Naive thymus-derived CD8-positive, alpha-beta T cell (primary cell): ENCODE results near the gene PRKCE. TPM values are rescaled to one million over a fixed set of nuclear protein-coding genes. Genes with fewer than 3 reads are reported as not detected.

Experiments used
- ATAC-seq, 2 donors: fragments of 150-1000 bp; cut with Tn5 transposase in 1 of 2; sonication (Bioruptor Pico), chemical (Tn5 transposase) in 1 of 2; 1 replicate in 1 of 2; 2 replicates in 1 of 2; pipeline ENCODE4 v1.10.0; 2021; ENCODE audit warnings: mild to moderate bottlenecking in 2 of 2, moderate library complexity in 2 of 2
- POLR2A ChIA-PET: fragments of 350-600 bp; sonication (Branson Sonifier 250); formaldehyde crosslinking; loops from one replicate; lab custom pipeline; 2021; ENCODE audit warnings: antibody characterized with exemption; lab: Charles Lee
- DNase-seq, 10 donors: peaks; one replicate each; pipeline versions ENCODE4 v3.0.0 to v3.0.0-alpha.2; 2020 to 2022
- H3K27ac Mint-ChIP-seq, 10 donors: one replicate each; pipeline ENCODE4 v1.8.0; 2020 to 2022; ENCODE audit warnings: mild to moderate bottlenecking in 10 of 10, mixed read lengths in 10 of 10, moderate library complexity in 4 of 10, inconsistent platforms in 1 of 10
- H3K27me3 Mint-ChIP-seq, 5 donors: one replicate each; pipeline ENCODE4 v1.8.0; 2021 to 2022; ENCODE audit warnings: mixed read lengths in 5 of 5
- H3K36me3 Mint-ChIP-seq, 3 donors: one replicate each; pipeline ENCODE4 v1.8.0; 2020 to 2022; ENCODE audit warnings: mixed read lengths in 3 of 3, mild to moderate bottlenecking in 2 of 3, inconsistent platforms in 1 of 3
- H3K4me1 Mint-ChIP-seq, 4 donors: one replicate each; pipeline ENCODE4 v1.8.0; 2021 to 2022; ENCODE audit warnings: mixed read lengths in 4 of 4
- H3K4me3 Mint-ChIP-seq, 10 donors: one replicate each; pipeline ENCODE4 v1.8.0; 2020 to 2022; ENCODE audit warnings: mild to moderate bottlenecking in 10 of 10, mixed read lengths in 10 of 10, moderate library complexity in 6 of 10, inconsistent platforms in 1 of 10
- H3K9me3 Mint-ChIP-seq, 9 donors: one replicate each; pipeline ENCODE4 v1.8.0; 2020 to 2022; ENCODE audit warnings: mixed read lengths in 9 of 9, mild to moderate bottlenecking in 3 of 9, inconsistent platforms in 1 of 9, moderate library complexity in 1 of 9
- polyA plus RNA-seq, 3 donors: library from polyadenylated mRNA; unstranded; fragments of 300-500 nt; fragmentation: Illumina TruSeq; gene quantifications; one replicate each; pipeline ENCODE4 v1.2.3, GENCODE V29; 2021
- total RNA-seq, 8 experiments: library from RNA in 2 of 8; stranded (reverse) in 2 of 8; gene quantifications; one replicate each; pipeline ENCODE4 v1.2.3 and lab custom pipeline; 2021 to 2026

PRKCE gene
- total and polyA plus RNA-seq, 5 experiments from 2014 or later = 1.6 to 20.2 (median 2.7) TPM

- Mint-ChIP-seq H3K27me3 (no peaks in the 10 kb centered on the region), H3K4me1 (peaks cover 24 to 53% (median 35%) of the 10 kb centered on the region in 4 donors), H3K4me3 (no peak overlapping the region), H3K27ac (peak overlapping the region in 1 of 10 donors; percentile 61), H3K9me3 (no peaks in the 10 kb centered on the region), H3K36me3 (no peaks in the 10 kb centered on the region)
- POLR2A ChIA-PET = no interaction called here
- ATAC-seq = no peak
- no peak for DNase-seq
These were observed 172.3 kb downstream of the PRKCE start for GRCh38 chr2:45823723-45824206.

DNA sequence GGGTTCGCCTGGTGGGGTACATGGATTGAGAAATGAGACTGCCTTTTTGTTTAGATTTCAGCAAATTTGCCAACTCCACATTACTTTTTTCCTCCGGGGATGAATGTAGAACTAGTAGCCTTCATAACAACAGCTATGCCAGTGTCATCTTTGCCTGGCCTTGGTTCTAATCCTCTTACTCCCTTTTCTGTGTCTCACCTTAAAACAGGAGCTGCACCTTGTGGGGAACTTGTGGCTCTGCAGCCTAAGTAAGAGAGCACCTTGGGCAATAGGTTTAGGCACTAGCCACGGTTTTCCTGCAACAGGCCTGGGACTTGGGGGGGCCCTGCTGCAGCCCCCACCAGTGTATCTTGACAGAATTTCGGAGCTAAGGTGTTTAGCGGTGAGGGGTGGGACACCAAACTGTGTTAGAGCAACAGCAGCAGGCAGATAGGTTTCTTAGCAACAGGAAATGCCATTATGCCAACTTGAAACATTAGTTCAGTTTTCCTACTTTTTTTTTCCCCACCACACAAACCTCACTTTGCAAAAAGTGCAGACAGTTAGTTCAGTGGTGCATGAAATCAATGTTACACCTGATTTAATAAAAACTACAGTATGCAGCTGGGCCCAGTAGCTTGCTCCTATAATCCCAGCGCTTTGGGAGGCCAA is 173.7 kb downstream of the PRKCE start:
- POLR2A ChIA-PET = no interaction called here
- ATAC-seq (peak; percentile 35 to 68), DNase-seq (peak in 3 of 10 donors; percentile 12 to 62 (median 57))
- Mint-ChIP-seq H3K4me3 (peak overlapping the region in 2 of 10 donors; percentile 62 to 70), H3K4me1 (peaks cover 24 to 46% (median 33%) of the 10 kb centered on the region in 4 donors), H3K27me3 (no peaks in the 10 kb centered on the region), H3K36me3 (peaks cover 0 to 4% (median 2%) of the 10 kb centered on the region in 3 donors), H3K9me3 (peaks cover 1 to 11% (median 6%) of the 10 kb centered on the region in 9 donors), H3K27ac (peak overlapping the region in 8 of 10 donors; percentile 13 to 92 (median 43))

DNA sequence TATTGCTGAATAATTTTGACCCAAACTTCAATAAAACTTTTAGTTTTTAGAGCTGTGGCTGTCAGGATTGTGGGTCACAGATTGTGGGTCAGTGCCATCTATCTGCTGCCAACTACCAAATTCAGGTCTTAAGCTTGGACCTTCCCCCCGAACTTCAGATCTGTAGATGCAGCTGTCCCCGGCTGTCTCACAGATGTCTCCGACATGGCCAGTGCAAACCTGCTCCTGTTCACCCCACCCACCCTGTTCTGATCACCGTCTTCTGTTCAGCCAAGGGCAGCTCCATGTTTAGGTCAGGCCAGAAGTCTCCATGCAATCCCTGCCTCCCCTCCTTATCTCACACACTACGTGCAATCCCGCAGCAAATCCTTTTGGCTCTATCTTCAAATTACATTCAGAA is 175.0 kb downstream of the PRKCE start:
- Mint-ChIP-seq H3K27ac (peak overlapping the region in 3 of 10 donors; percentile 39 to 74 (median 42)), H3K36me3 (peaks cover 0 to 16% (median 16%) of the 10 kb centered on the region in 3 donors), H3K4me3 (no peak overlapping the region), H3K9me3 (peaks cover 7 to 23% (median 19%) of the 10 kb centered on the region in 9 donors), H3K27me3 (no peaks in the 10 kb centered on the region), H3K4me1 (peaks cover 22 to 38% (median 29%) of the 10 kb centered on the region in 4 donors)
- ATAC-seq = no peak
- POLR2A ChIA-PET = no interaction called here
- no peak for DNase-seq

DNA sequence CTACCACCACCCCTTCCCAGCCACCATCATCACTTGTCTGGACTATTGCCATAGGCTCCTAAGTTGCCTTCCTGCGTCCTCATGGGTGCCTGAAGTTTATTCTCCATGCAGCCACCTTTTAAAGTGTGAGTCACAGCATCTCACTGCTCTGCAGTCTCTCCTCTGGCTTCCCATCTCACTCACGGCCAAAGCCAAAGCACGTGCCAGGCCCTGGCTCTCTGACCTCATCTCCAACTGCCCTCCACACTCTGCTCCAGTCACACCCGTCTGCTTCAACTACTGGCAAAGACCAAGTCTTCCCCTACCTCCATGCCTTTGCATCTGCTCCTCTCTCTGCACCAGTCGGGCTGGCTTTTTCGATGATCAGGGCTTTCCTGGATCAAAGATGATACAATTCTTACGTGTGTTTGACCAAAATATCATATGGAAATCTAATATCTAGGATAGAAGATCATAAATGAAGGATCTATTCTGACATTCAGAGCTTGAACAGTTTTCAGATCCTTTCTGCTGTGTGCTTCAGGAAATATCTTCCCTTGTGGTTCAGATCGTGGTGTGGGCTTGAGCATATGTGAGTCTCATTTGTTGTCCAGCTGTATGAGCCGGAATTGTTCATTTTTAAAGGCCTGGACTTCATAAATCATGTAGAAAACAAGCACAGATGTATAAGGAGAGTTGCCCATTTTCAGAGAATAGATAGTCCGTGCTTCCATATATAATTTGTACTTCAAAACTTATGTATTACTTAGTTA is 175.6 kb downstream of the PRKCE start:
- POLR2A ChIA-PET = no interaction called here
- H3K4me3 Mint-ChIP-seq = no peak overlapping the region
- DNase-seq (no peak), ATAC-seq (no peak)
- peaks cover 7 to 23% (median 20%) of the 10 kb centered on the region in 9 donors for H3K9me3 Mint-ChIP-seq
- H3K27me3 Mint-ChIP-seq = no peaks in the 10 kb centered on the region
- peak overlapping the region in 2 of 10 donors; percentile 39 to 42 for H3K27ac Mint-ChIP-seq
- H3K36me3 Mint-ChIP-seq = peaks cover 0 to 16% (median 16%) of the 10 kb centered on the region in 3 donors
- peaks cover 19 to 33% (median 27%) of the 10 kb centered on the region in 4 donors for H3K4me1 Mint-ChIP-seq

- H3K4me1 Mint-ChIP-seq = peaks cover 9 to 36% (median 11%) of the 10 kb centered on the region in 4 donors
- no peak for DNase-seq
- no peaks in the 10 kb centered on the region for H3K27me3 Mint-ChIP-seq
These were observed 178.8 kb downstream of the PRKCE start for GRCh38 chr2:45830322-45830721.

DNA sequence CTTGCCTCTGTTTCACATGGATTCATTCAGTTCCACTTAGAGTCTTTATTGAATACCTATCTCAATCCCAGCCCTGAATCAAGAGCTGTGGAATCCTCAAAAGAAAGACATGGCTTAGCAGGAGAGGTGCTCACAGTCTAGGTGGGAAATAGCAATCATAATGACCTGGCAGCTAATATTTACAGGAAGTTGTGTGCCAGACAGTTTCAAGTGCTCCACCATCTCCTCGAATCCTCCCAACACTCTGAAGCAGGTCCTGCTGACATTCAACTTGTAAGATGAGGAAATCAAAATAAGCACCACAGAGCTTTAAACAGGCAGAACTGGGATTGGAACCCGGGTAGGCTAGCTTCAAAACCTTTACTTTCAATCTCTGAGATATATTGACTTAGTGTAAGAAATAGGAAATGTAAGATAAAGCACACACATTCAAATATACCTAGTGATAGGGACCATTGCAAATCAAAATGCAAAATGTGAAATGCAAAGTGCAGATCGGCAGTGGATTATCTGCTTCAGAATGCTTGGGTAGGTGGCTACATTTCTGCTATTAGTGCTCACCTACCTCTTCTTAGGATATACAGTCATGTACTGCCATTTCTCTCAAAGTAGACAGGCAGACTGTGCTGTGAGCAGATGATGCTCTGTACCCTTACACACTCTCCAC is 182.0 kb downstream of the PRKCE start:
- peaks cover 0 to 16% (median 16%) of the 10 kb centered on the region in 3 donors for H3K36me3 Mint-ChIP-seq
- POLR2A ChIA-PET = no interaction called here
- H3K4me3 Mint-ChIP-seq = no peak overlapping the region

More at GRCh38 chr2:45830322-45830721, 178.8 kb downstream of the PRKCE start:
- Mint-ChIP-seq H3K27ac (peak overlapping the region in 1 of 10 donors; percentile 20), H3K4me3 (no peak overlapping the region), H3K36me3 (peaks cover 0 to 16% (median 16%) of the 10 kb centered on the region in 3 donors), H3K9me3 (peaks cover 7 to 23% (median 20%) of the 10 kb centered on the region in 9 donors)
- POLR2A ChIA-PET = no interaction called here
- no peak for ATAC-seq

GRCh38 chr2:45833968-45834344 is 182.5 kb downstream of the PRKCE start:
- POLR2A ChIA-PET = no interaction called here
- ATAC-seq (no peak), DNase-seq (no peak)
- Mint-ChIP-seq H3K9me3 (peaks cover 7 to 23% (median 20%) of the 10 kb centered on the region in 9 donors), H3K36me3 (peaks cover 0 to 16% (median 16%) of the 10 kb centered on the region in 3 donors), H3K4me3 (no peak overlapping the region), H3K27ac (no peak overlapping the region), H3K27me3 (no peaks in the 10 kb centered on the region), H3K4me1 (peaks cover 0 to 59% (median 2%) of the 10 kb centered on the region in 4 donors)

More for the DNA sequence above, 182.0 kb downstream of the PRKCE start:
- no peak overlapping the region for H3K27ac Mint-ChIP-seq
- H3K4me1 Mint-ChIP-seq = peaks cover 0 to 55% (median 2%) of the 10 kb centered on the region in 4 donors
- peaks cover 7 to 23% (median 20%) of the 10 kb centered on the region in 9 donors for H3K9me3 Mint-ChIP-seq
- no peak for DNase-seq
- H3K27me3 Mint-ChIP-seq = no peaks in the 10 kb centered on the region
- no peak for ATAC-seq

DNA sequence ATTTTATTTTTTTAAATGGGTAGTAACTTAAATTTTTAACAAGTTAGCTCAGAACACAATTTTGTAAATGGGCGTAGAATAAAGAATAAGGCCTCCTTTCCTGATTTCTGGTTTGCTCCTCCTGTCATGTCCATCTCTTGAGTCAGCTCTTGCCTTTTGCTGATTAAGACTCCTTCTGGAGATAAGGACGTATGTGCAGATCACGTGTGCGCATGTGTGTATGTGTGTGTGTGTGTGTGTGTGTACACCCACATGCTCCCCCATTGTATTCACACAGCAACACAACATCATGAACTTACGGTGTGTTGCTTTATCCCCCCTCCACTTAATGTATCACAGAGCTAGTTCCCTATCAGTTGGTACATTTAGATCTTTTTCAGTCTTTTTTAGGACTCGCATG is 182.9 kb downstream of the PRKCE start:
- H3K36me3 Mint-ChIP-seq = peaks cover 0 to 16% (median 14%) of the 10 kb centered on the region in 3 donors
- H3K27ac Mint-ChIP-seq = peak overlapping the region in 1 of 10 donors; percentile 34
- no peak for ATAC-seq
- DNase-seq = no peak
- H3K27me3 Mint-ChIP-seq = no peaks in the 10 kb centered on the region
- peaks cover 0 to 62% (median 2%) of the 10 kb centered on the region in 4 donors for H3K4me1 Mint-ChIP-seq
- H3K4me3 Mint-ChIP-seq = no peak overlapping the region
- POLR2A ChIA-PET = no interaction called here
- H3K9me3 Mint-ChIP-seq = peaks cover 7 to 21% (median 15%) of the 10 kb centered on the region in 9 donors

DNA sequence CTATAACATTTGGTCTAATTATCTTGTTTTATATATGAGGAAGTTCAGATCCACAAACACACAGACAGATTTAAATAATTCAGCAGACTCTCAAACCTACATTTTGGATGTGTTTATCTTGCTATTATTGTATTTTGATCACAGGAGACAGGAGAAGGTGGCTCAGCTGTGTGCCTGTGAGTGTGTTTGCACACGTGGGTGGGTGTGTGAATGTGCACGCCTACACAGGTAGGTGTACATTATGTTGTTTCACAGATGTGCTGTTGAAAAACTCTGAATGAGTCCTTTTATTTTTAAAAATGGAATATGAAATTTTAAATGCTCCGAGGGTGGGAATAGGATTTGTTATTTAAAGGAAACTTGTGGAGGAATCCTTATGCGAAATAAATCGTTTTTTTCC is 183.4 kb downstream of the PRKCE start:
- Mint-ChIP-seq H3K9me3 (peaks cover 7 to 18% (median 15%) of the 10 kb centered on the region in 9 donors), H3K4me1 (peaks cover 0 to 65% (median 2%) of the 10 kb centered on the region in 4 donors), H3K27ac (peak overlapping the region in 1 of 10 donors; percentile 34), H3K4me3 (no peak overlapping the region), H3K27me3 (no peaks in the 10 kb centered on the region), H3K36me3 (peaks cover 0 to 16% (median 14%) of the 10 kb centered on the region in 3 donors)
- DNase-seq (no peak), ATAC-seq (no peak)
- POLR2A ChIA-PET = interaction anchor here (0.7 kb wide), 1 partner anchor 67 kb away, joined by 4 read pairs; no protein-coding TSS in a partner anchor

DNA sequence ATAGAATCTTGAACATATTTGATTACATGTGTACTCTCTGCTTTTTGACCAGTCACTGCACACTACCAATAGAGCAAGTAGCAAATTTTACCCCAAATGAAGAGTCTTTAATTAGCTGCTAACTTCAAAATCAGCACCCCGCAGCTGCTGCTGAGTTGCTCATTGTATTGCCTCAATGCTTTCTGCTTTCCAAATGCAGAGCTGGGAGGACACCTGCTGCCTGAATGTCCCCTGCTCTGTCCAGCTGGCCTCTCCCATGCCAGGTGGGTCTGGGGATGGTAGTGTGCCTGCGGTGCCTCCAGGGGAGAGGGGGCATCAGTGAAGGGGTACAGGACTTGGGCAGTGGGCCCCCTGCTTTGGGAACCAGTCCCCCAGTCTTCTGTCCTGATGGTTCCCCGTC is 184.8 kb downstream of the PRKCE start:
- H3K27me3 Mint-ChIP-seq = no peaks in the 10 kb centered on the region
- H3K27ac Mint-ChIP-seq = no peak overlapping the region
- ATAC-seq = no peak
- POLR2A ChIA-PET = no interaction called here
- no peak for DNase-seq
- peaks cover 0 to 1% (median 1%) of the 10 kb centered on the region in 3 donors for H3K36me3 Mint-ChIP-seq
- no peak overlapping the region for H3K4me3 Mint-ChIP-seq
- H3K4me1 Mint-ChIP-seq = peaks cover 0 to 77% (median 3%) of the 10 kb centered on the region in 4 donors
- peaks cover 0 to 3% (median 1%) of the 10 kb centered on the region in 9 donors for H3K9me3 Mint-ChIP-seq

DNA sequence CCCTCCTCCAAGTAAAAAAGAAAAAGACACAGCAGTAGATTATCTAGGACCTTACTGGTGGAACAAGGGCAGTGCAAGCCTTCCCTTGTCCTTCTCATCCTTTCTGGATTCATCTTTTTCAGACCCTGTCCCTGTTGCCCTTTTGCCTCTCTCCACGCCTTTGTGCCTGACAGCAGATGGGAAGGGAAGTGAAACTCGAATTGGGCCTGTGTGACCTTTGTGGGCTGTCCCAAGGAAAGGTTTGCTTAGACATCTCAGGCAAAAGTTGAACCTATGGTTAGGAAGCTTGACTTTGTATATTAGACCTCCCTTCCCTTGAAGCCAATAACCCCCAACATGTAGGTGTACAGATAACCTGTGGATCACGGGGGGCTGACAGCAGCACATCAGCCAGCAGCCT is 185.3 kb downstream of the PRKCE start:
- Mint-ChIP-seq H3K36me3 (no peaks in the 10 kb centered on the region), H3K27ac (peak overlapping the region in 2 of 10 donors; percentile 53 to 57), H3K4me1 (peaks cover 3 to 81% (median 5%) of the 10 kb centered on the region in 4 donors), H3K9me3 (no peaks in the 10 kb centered on the region), H3K4me3 (peak overlapping the region in 1 of 10 donors; percentile 61), H3K27me3 (no peaks in the 10 kb centered on the region)
- POLR2A ChIA-PET = no interaction called here
- DNase-seq (no peak), ATAC-seq (no peak)

DNA sequence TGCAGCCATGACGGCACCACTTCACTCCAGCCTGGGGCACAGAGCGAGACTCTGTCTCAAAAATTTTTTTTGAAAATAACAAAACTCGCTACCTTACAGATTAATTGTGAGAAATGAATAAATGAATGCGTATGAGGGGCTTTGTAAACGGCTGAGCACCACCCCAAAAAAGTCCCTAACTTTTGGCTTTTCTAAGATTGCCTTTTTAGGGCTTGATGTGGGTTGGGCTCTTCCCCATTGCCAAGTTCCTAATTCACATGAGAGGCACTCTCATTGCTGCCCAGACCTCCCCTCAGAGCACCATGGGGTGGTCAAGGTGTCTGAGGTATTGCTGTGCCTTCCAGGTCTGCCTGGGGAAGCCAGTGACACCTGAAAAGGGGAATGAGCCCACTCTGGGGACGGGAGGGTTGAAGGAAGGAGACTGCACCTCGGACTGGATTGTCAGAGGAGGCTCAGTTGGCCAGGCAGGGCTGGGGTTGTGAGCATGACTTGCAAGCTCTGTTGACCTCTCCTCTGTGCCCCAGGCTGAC is 186.4 kb downstream of the PRKCE start:
- POLR2A ChIA-PET = no interaction called here
- H3K27me3 Mint-ChIP-seq = no peaks in the 10 kb centered on the region
- ATAC-seq (no peak), DNase-seq (no peak)
- peaks cover 9 to 90% (median 12%) of the 10 kb centered on the region in 4 donors for H3K4me1 Mint-ChIP-seq
- no peak overlapping the region for H3K27ac Mint-ChIP-seq
- no peak overlapping the region for H3K4me3 Mint-ChIP-seq
- H3K36me3 Mint-ChIP-seq = no peaks in the 10 kb centered on the region
- H3K9me3 Mint-ChIP-seq = no peaks in the 10 kb centered on the region
